Activated CD8-positive, alpha-beta T cell treated with anti-CD3 and anti-CD28 coated beads for 36 hours (primary cell): ENCODE results near the gene KCNK7. TPM values are rescaled to one million over a fixed set of nuclear protein-coding genes. Genes with fewer than 3 reads are reported as not detected.

Experiments
- ATAC-seq: fragments of 200-7000 bp; cut with Tn5 transposase; one replicate; pipeline ENCODE4 v1.10.0; 2021; ENCODE audit warnings: mild to moderate bottlenecking, moderate library complexity
- CTCF ChIA-PET: fragments of 350-600 bp; sonication (Branson Sonifier 250); formaldehyde crosslinking; loops from one replicate; lab custom pipeline; 2021; ENCODE audit warnings: antibody characterized with exemption; lab: Charles Lee
- POLR2A ChIA-PET: fragments of 350-600 bp; sonication (Branson Sonifier 250); formaldehyde crosslinking; loops from one replicate; lab custom pipeline; 2021; ENCODE audit warnings: antibody characterized with exemption; lab: Charles Lee
- DNase-seq: peaks from one replicate; pipeline ENCODE4 v3.0.0-alpha.2; 2020
- H3K27ac Mint-ChIP-seq: one replicate; pipeline ENCODE4 v1.8.0; 2021; ENCODE audit warnings: mild to moderate bottlenecking, mixed read lengths
- H3K27me3 Mint-ChIP-seq: one replicate; pipeline ENCODE4 v1.8.0; 2021; ENCODE audit warnings: mixed read lengths
- H3K36me3 Mint-ChIP-seq: one replicate; pipeline ENCODE4 v1.8.0; 2021; ENCODE audit warnings: low read depth, mixed read lengths
- H3K4me1 Mint-ChIP-seq: one replicate; pipeline ENCODE4 v1.8.0; 2021; ENCODE audit warnings: low read depth, mixed read lengths
- H3K4me3 Mint-ChIP-seq: one replicate; pipeline ENCODE4 v1.8.0; 2021; ENCODE audit warnings: mild to moderate bottlenecking, moderate library complexity, mixed read lengths
- H3K9me3 Mint-ChIP-seq: one replicate; pipeline ENCODE4 v1.8.0; 2021; ENCODE audit warnings: mixed read lengths
- CTCF ChIP-seq: fragments of 200-600 bp; IDR thresholded peaks from one replicate; pipeline ENCODE4 v1.8.0; 2022; ENCODE audit warnings: antibody characterized with exemption, mild to moderate bottlenecking
- intact Hi-C: fragments of 100-400 bp; cut with micrococcal nuclease; formaldehyde crosslinking; loops from one replicate; pipeline ENCODE4 v1.10.0; 2022
- total RNA-seq, 2 experiments: library from RNA; stranded (reverse); gene quantifications; one replicate each; pipeline ENCODE4 v1.2.3, GENCODE V29; 2021

The KCNK7 gene
- total RNA-seq, result under 1 TPM in 1 of 2 experiments, not detected in 1; 0.77 TPM

GRCh38 chr11:65595543-65596281 lies at the start of gene KCNK7:
Gene KCNK7 (minus strand): TSS chr11:65595800. CDS start chr11:65595772, 28 bp downstream.
- POLR2A ChIA-PET, result interaction anchor here (0.6 to 5.7 kb wide), 9 partner anchors 9 to 464 kb away, joined by 3 to 39 read pairs (median 4); partner anchors contain the start of genes EHBP1L1, MAP3K11 and PCNX3
- Mint-ChIP-seq H3K27me3 (no peaks in the 10 kb centered on the region), H3K36me3 (peaks cover 5% of the 10 kb centered on the region), H3K4me3 (no peak within 1 kb of the TSS), H3K27ac (peak within 1 kb of the TSS; percentile 25), H3K9me3 (no peaks in the 10 kb centered on the region), H3K4me1 (peaks cover 12% of the 10 kb centered on the region)
- intact Hi-C loops, result loop anchor here (2.0 kb wide), 1 partner anchor 13 kb away; no protein-coding TSS in a partner anchor
- no peak for DNase-seq
- CTCF ChIA-PET, result interaction anchor here (1.6 to 5.3 kb wide), 5 partner anchors 10 to 56 kb away, joined by 5 to 47 read pairs (median 12); partner anchors contain the start of gene MAP3K11
- ATAC-seq, result peak; percentile 26
- TF ChIP-seq CTCF, result no peak

- H3K9me3 Mint-ChIP-seq, result no peaks in the 10 kb centered on the region
- H3K4me1 Mint-ChIP-seq, result peaks cover 29% of the 10 kb centered on the region
- ChIA-PET CTCF (no interaction called here), POLR2A (interaction anchor here (0.6 to 23.0 kb wide), 4 partner anchors 14 to 264 kb away, joined by 3 to 320 read pairs (median 3); partner anchors contain the start of genes RELA and SLC25A45)
- DNase-seq, result no peak
- H3K36me3 Mint-ChIP-seq, result peaks cover 58% of the 10 kb centered on the region
- H3K27ac Mint-ChIP-seq, result no peak overlapping the region
- H3K27me3 Mint-ChIP-seq, result no peaks in the 10 kb centered on the region
- ATAC-seq, result no peak
- no peak overlapping the region for H3K4me3 Mint-ChIP-seq
- intact Hi-C loops, result no loop called here
- TF ChIP-seq CTCF, result no peak
Observed at GRCh38 chr11:65644837-65645236, 49.2 kb upstream of the KCNK7 start.

GRCh38 chr11:65643971-65644370 lies 48.4 kb upstream of the KCNK7 start:
- POLR2A ChIA-PET, result interaction anchor here (0.6 to 23.0 kb wide), 5 partner anchors 11 to 568 kb away, joined by 3 to 320 read pairs (median 3); partner anchors contain the start of genes RELA and SLC25A45
- H3K36me3 Mint-ChIP-seq, result peaks cover 63% of the 10 kb centered on the region
- CTCF ChIA-PET, result no interaction called here

GRCh38 chr11:65642014-65642671 lies 46.5 kb upstream of the KCNK7 start:
- DNase-seq (peak; percentile 51), ATAC-seq (no peak)
- Mint-ChIP-seq H3K27ac (peak overlapping the region; percentile 83), H3K4me1 (peaks cover 34% of the 10 kb centered on the region), H3K36me3 (peaks cover 60% of the 10 kb centered on the region), H3K27me3 (no peaks in the 10 kb centered on the region), H3K9me3 (no peaks in the 10 kb centered on the region), H3K4me3 (peak overlapping the region; percentile 77)
- ChIA-PET POLR2A (interaction anchor here (1.0 to 23.0 kb wide), 5 partner anchors 11 to 56 kb away, joined by 3 to 320 read pairs (median 4); partner anchors contain the start of genes PCNX3 and RELA), CTCF (interaction anchor here (0.6 to 1.4 kb wide), 3 partner anchors 17 to 176 kb away, joined by 3 to 4 read pairs (median 3); no protein-coding TSS in a partner anchor)
- no peak for TF ChIP-seq CTCF
- intact Hi-C loops, result no loop called here

More at GRCh38 chr11:65643971-65644370, 48.4 kb upstream of the KCNK7 start:
- H3K27ac Mint-ChIP-seq, result peak overlapping the region; percentile 74
- H3K9me3 Mint-ChIP-seq, result no peaks in the 10 kb centered on the region
- no peaks in the 10 kb centered on the region for H3K27me3 Mint-ChIP-seq
- peaks cover 29% of the 10 kb centered on the region for H3K4me1 Mint-ChIP-seq
- no peak overlapping the region for H3K4me3 Mint-ChIP-seq
- no peak for TF ChIP-seq CTCF
- DNase-seq, result peak; percentile 54
- intact Hi-C loops, result no loop called here
- peak; percentile 21 for ATAC-seq
